Loucy (cell line): ENCODE data around the gene CD101.

Source experiments
- EZH2phosphoT487 ChIP-seq: fragments of 200-600 bp; IDR thresholded peaks from 2 replicates; pipeline ENCODE4 v1.6.1; 2018; ENCODE audit warnings: antibody characterized with exemption, mild to moderate bottlenecking, moderate library complexity, borderline replicate concordance
- TF ChIP-seq, protein P1 (sequence below): fragments of 200-600 bp; sonication (generic); conservative IDR thresholded peaks from 2 replicates; pipeline ENCODE4 v1.5.1; 2014; ENCODE audit warnings: mild to moderate bottlenecking, antibody characterized with exemption, low read length

DNA sequence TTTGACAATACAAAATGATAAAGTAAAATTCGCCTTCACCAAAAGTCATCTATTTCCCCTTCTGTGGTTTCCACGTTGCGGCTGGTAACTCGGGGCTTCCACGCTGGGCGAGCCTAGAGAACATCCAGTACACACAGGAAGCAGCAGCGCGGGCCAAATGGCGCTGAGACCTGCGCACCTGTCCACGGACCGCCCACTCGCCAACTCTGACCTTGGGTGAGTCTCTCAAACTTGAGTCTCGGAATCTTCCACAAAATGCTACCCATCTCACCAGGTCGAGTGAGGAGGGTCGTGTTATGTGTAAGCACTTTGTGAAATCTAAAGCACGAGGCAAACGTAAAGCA lies 57.7 kb downstream of the CD101 start:
- TF ChIP-seq, protein P1, sequence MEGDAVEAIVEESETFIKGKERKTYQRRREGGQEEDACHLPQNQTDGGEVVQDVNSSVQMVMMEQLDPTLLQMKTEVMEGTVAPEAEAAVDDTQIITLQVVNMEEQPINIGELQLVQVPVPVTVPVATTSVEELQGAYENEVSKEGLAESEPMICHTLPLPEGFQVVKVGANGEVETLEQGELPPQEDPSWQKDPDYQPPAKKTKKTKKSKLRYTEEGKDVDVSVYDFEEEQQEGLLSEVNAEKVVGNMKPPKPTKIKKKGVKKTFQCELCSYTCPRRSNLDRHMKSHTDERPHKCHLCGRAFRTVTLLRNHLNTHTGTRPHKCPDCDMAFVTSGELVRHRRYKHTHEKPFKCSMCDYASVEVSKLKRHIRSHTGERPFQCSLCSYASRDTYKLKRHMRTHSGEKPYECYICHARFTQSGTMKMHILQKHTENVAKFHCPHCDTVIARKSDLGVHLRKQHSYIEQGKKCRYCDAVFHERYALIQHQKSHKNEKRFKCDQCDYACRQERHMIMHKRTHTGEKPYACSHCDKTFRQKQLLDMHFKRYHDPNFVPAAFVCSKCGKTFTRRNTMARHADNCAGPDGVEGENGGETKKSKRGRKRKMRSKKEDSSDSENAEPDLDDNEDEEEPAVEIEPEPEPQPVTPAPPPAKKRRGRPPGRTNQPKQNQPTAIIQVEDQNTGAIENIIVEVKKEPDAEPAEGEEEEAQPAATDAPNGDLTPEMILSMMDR, result no peak
- TF ChIP-seq EZH2phosphoT487, result no peak
